ENCODE measurements around the gene FBXW11. TPM values are rescaled to one million over a fixed set of nuclear protein-coding genes. Genes with fewer than 3 reads are reported as not detected.
A peak's percentile ranks its signal among the peaks of the same experiment; 100 is the strongest.
"Not testable (repeated sequence)": the region's sequence is repeated elsewhere in the genome, so short reads cannot be mapped to it uniquely, and the experiment has no call there.

Gene FBXW11
- total RNA-seq, 1 donor from 2014 or later, result 61.4 TPM

DNA sequence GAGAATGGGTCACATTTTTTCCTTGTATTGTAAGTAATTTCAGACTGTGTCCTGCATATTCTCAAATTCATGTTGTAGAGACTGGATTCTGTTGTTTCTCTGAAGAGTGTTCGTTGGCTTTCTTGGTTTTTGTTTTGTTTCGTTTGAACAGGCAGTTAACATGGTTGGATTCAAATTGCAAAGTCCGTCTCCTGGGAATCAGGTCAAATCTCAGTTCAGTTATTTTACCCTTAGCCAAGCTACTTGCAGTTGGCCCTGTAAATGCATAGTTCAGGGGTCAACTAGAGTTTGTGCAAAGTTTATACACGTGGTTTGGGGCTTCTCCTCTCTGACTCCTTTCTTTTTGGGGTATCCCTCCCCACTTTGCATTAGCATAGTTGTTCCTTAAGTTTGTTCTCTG, 21.7 kb upstream of the FBXW11 start:
- no peaks in the 10 kb centered on the region for H3K27me3 Mint-ChIP-seq (ENCODE audit: unreplicated experiment)
- H3K9me3 Mint-ChIP-seq (ENCODE audit: unreplicated experiment), result peaks cover 5% of the 10 kb centered on the region
- no peak for DNase-seq (ENCODE audit: extremely low spot score, unreplicated experiment)
- TF ChIP-seq, protein P1, sequence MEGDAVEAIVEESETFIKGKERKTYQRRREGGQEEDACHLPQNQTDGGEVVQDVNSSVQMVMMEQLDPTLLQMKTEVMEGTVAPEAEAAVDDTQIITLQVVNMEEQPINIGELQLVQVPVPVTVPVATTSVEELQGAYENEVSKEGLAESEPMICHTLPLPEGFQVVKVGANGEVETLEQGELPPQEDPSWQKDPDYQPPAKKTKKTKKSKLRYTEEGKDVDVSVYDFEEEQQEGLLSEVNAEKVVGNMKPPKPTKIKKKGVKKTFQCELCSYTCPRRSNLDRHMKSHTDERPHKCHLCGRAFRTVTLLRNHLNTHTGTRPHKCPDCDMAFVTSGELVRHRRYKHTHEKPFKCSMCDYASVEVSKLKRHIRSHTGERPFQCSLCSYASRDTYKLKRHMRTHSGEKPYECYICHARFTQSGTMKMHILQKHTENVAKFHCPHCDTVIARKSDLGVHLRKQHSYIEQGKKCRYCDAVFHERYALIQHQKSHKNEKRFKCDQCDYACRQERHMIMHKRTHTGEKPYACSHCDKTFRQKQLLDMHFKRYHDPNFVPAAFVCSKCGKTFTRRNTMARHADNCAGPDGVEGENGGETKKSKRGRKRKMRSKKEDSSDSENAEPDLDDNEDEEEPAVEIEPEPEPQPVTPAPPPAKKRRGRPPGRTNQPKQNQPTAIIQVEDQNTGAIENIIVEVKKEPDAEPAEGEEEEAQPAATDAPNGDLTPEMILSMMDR (IDR thresholded peaks at IDR 0.05), result no peak
- peaks cover 4% of the 10 kb centered on the region for H3K36me3 Mint-ChIP-seq (ENCODE audit: unreplicated experiment)
- H3K27ac Mint-ChIP-seq (ENCODE audit: unreplicated experiment), result no peak overlapping the region
- peaks cover 11% of the 10 kb centered on the region for H3K4me1 Mint-ChIP-seq (ENCODE audit: unreplicated experiment)
- H3K4me3 Mint-ChIP-seq (ENCODE audit: unreplicated experiment), result no peak overlapping the region

GRCh38 chr5:172020110-172020786, 13.8 kb upstream of the FBXW11 start:
- H3K27ac Mint-ChIP-seq (ENCODE audit: unreplicated experiment); H3K4me3 Mint-ChIP-seq (ENCODE audit: unreplicated experiment); H3K9me3 Mint-ChIP-seq (ENCODE audit: unreplicated experiment); H3K36me3 Mint-ChIP-seq (ENCODE audit: unreplicated experiment); DNase-seq (ENCODE audit: extremely low spot score, unreplicated experiment); H3K27me3 Mint-ChIP-seq (ENCODE audit: unreplicated experiment); H3K4me1 Mint-ChIP-seq (ENCODE audit: unreplicated experiment): not testable (repeated sequence)
- TF ChIP-seq, protein P1 (IDR thresholded peaks at IDR 0.05), result peak; percentile 47

DNA sequence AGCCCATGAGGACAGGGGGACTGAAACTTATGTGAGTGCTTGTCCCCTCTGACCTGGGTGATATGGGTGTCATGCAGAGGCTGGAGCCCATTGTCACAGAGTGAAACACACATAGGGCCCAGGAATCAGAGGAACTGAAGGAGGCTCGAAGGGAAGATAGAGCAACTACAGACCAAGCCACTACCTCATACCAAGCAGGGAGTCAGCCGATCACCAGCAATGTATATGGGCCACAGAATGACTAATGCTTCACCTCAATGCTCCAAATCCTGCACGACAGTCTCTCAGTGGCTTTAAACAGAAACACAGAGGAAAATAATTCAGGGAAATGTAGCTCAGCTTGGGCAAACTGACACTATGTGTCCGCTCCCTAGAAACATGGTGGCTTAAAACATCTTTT, 8.9 kb upstream of the FBXW11 start:
- H3K36me3 Mint-ChIP-seq (ENCODE audit: unreplicated experiment), result no peaks in the 10 kb centered on the region
- H3K27me3 Mint-ChIP-seq (ENCODE audit: unreplicated experiment), result no peaks in the 10 kb centered on the region
- H3K27ac Mint-ChIP-seq (ENCODE audit: unreplicated experiment), result no peak overlapping the region
- H3K4me1 Mint-ChIP-seq (ENCODE audit: unreplicated experiment), result peaks cover under 1% of the 10 kb centered on the region
- TF ChIP-seq, protein P1 (IDR thresholded peaks at IDR 0.05), result no peak
- no peaks in the 10 kb centered on the region for H3K9me3 Mint-ChIP-seq (ENCODE audit: unreplicated experiment)
- no peak overlapping the region for H3K4me3 Mint-ChIP-seq (ENCODE audit: unreplicated experiment)
- DNase-seq (ENCODE audit: extremely low spot score, unreplicated experiment), result no peak

DNA sequence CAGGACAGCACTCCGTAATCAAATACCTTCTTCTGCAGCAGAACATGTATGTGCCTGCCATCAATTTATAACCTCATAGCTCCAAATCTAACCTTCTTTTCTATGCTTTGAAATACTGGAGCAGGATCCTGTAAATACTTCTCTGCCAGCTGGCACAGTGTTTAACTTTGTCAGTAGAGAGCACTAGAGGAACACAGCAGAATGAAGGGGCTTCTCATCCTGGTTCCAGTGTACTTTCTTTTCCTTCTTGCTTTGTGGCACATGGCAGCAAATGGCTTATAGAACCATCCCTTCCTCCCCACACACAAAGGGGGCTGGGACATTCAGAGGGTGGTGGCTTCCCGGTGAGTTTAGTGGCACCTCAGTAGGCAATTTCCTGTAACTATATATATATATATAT, 3.8 kb upstream of the FBXW11 start:
- H3K27me3 Mint-ChIP-seq (ENCODE audit: unreplicated experiment), result no peaks in the 10 kb centered on the region
- peaks cover 24% of the 10 kb centered on the region for H3K4me1 Mint-ChIP-seq (ENCODE audit: unreplicated experiment)
- H3K9me3 Mint-ChIP-seq (ENCODE audit: unreplicated experiment), result no peaks in the 10 kb centered on the region
- H3K27ac Mint-ChIP-seq (ENCODE audit: unreplicated experiment), result no peak overlapping the region
- no peak overlapping the region for H3K4me3 Mint-ChIP-seq (ENCODE audit: unreplicated experiment)
- TF ChIP-seq, protein P1 (IDR thresholded peaks at IDR 0.05), result peak; percentile 54
- H3K36me3 Mint-ChIP-seq (ENCODE audit: unreplicated experiment), result no peaks in the 10 kb centered on the region
- DNase-seq (ENCODE audit: extremely low spot score, unreplicated experiment), result no peak

DNA sequence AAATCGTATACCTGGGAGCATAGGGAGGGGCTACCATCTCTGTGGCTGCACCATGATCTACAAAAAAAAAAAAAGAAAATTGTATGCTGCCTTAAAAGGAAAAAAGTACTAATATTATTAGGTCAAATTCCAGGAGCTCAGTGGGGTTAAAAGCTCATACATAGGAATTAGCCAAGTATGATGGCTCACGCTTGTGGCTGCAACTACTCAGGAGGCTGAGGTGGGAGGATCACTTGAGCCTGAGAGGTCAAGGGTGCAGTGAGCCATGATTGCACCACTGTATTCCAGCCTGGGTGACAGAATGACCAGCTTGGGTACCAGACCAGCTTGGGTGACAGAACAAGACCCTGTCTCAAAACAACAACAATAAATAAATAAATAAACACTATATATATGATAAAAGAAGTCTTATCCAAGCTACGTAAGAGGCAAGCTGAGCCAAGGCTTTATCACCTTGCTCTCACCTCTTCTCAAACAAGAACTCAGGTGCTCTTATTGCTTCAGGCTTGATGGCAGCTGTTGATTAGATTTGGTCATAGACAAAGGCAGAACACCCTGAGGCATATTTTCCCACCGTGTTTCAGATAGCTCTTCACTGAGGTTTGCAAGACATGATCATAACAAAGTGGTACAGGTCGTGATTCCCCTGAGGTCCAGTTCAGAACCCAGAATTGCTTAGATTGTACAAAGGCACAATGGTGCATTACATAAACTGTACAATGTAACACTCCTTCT, 3.3 kb upstream of the FBXW11 start:
- no peak for DNase-seq (ENCODE audit: extremely low spot score, unreplicated experiment)
- Mint-ChIP-seq H3K4me1 (ENCODE audit: unreplicated experiment) (peaks cover 30% of the 10 kb centered on the region), H3K36me3 (ENCODE audit: unreplicated experiment) (no peaks in the 10 kb centered on the region), H3K27me3 (ENCODE audit: unreplicated experiment) (no peaks in the 10 kb centered on the region), H3K9me3 (ENCODE audit: unreplicated experiment) (no peaks in the 10 kb centered on the region), H3K27ac (ENCODE audit: unreplicated experiment) (no peak overlapping the region), H3K4me3 (ENCODE audit: unreplicated experiment) (no peak overlapping the region)
- TF ChIP-seq, protein P1 (IDR thresholded peaks at IDR 0.05), result no peak
